Fibroblast of mammary gland (primary cell): ENCODE data around the gene SMOC2.

Experiments
- DNase-seq: peaks from one replicate; pipeline ENCODE4 v3.0.0-alpha.2; 2010; ENCODE audit warnings: low read depth
- H3K4me3 ChIP-seq: 2 replicates; pipeline ENCODE4 v1.5.1; 2011; ENCODE audit warnings: low read depth, mild to moderate bottlenecking, low read length, moderate library complexity; ENCODE audit not compliant: control insufficient read depth
- CTCF ChIP-seq: conservative IDR thresholded peaks from 2 replicates; pipeline ENCODE4 v1.5.1; 2011; ENCODE audit warnings: low read depth, low read length, inconsistent platforms; ENCODE audit not compliant: control insufficient read depth, insufficient read depth

SMOC2 gene

GRCh38 chr6:168441434-168442391, 729 bp downstream of the SMOC2 start:
- no peak for TF ChIP-seq CTCF
- no peak for DNase-seq
- no peak overlapping the region for H3K4me3 ChIP-seq

GRCh38 chr6:168442646-168443045, 1.7 kb downstream of the SMOC2 start:
- TF ChIP-seq CTCF: no peak
- no peak for DNase-seq
- no peak overlapping the region for H3K4me3 ChIP-seq

- no peak for DNase-seq
- TF ChIP-seq CTCF: no peak
- H3K4me3 ChIP-seq: no peak overlapping the region
Measured at GRCh38 chr6:168447282-168447681, 6.3 kb downstream of the SMOC2 start.

GRCh38 chr6:168447700-168448099, 6.7 kb downstream of the SMOC2 start:
- TF ChIP-seq CTCF: no peak
- no peak for DNase-seq
- H3K4me3 ChIP-seq: no peak overlapping the region

GRCh38 chr6:168448243-168448855, 7.4 kb downstream of the SMOC2 start:
- DNase-seq: no peak
- H3K4me3 ChIP-seq: no peak overlapping the region
- no peak for TF ChIP-seq CTCF

- TF ChIP-seq CTCF: no peak
- no peak overlapping the region for H3K4me3 ChIP-seq
- no peak for DNase-seq
Measured at GRCh38 chr6:168450917-168451316, 9.9 kb downstream of the SMOC2 start.
